Ammon's horn (tissue), 1 donor: ENCODE results near the gene LYRM4.

ENCODE experiments used
- DNase-seq: peaks from one replicate; pipeline ENCODE4 v3.0.0-alpha.2; 2016; ENCODE audit warnings: low spot score

The LYRM4 gene

DNA sequence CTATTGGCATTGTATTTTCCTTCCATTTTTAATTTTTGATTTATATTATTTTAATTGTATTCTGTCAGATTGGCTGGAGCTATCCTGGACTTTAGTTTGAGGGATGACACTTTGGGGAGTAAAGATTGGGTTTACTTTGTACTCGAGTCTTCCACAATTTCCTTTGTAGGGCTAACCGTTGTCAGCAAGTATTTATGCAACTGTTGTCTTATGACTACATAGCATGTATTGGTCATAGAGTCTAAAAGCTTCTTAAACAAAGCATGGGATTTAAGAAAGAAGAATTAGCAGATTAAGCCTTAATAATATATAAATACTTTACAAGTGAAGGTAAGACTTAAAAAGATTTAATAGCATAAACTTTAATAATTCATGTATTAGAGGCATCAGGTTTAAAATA, 20.2 kb upstream of the LYRM4 start:
- no peak for DNase-seq

DNA sequence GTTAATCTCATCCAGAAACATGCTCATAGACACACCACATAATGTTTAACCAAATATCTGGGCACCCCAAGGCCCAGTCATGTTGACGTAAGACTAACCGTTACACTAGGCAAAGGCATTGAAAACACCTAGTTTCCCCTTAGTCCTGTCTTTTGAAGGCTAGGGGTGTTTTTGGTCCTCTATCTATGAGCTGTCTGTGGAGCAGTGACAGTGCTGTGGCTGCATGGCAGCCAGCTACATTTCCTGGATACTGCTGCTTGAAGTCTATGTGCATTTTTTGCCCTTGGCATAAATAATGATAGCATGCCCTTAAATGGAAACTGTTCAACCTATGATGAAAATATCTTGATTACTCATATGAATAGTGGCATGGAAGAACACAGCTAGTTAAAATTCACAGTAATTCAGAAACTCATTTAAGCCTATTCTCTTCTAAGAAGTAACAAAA, 19.2 kb upstream of the LYRM4 start:
- DNase-seq: no peak

DNA sequence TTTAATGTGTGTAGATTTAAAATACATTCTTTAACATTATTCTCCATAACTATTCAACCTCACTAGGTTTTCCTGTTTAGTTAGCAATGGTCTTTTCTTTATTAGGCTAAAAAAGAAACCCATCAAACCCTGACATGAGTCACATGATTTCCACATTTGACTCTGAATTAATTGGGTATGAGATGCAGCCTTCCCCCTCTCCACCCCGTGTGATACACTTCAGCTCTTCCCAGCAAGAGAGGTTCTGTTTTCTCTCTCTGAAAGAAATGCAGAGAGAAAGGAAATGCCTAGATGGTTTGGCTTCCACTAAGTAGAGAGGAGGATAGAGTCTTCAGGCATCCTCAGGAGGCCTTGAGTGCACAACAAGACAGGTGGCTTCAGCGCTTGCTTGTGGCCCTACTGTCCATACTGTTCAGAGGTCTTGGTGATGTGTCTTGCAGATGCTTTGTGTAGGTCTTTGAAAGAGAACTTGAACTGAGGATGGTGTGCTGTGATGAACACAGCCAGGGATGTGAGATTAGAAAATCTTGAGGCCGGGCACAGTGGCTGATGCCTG, 17.9 kb upstream of the LYRM4 start:
- no peak for DNase-seq

DNA sequence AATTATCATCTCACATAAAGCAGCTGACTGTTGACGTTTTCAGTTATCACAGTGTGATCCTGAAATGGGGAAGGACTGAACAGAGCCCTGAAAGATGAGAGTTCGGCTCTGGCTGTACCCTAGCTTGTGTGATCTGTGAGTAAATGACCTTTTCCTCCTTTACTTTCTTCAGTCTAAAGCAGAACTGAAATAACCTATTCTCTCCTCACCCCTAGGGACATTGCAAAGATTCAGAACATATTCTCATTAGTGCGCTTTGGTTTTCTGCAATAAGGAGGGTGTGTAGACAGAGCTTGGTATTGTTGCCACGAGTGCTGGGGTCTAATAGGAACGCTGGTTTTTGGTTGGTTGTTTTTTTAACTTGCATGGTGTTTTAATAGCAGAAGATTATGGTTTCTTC, 17.3 kb upstream of the LYRM4 start:
- no peak for DNase-seq

DNA sequence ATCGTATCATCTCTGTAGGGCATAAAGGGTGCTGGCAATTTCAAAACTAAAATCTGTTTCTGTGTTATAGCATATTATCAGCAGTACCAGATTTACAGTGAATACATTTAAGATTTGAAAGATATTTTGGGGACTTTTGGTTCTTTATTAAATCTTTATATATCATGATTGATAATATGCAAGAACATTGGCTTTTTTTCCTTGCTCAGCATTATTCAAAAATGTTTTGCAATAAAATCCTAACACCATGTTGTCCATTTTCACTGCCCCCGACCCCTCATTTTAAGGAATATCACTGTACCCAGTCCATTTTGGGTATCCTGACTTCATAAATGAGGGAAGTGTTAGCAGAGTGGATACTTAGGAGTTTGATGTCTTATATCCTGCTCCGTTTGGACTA, 16.8 kb upstream of the LYRM4 start:
- no peak for DNase-seq

DNA sequence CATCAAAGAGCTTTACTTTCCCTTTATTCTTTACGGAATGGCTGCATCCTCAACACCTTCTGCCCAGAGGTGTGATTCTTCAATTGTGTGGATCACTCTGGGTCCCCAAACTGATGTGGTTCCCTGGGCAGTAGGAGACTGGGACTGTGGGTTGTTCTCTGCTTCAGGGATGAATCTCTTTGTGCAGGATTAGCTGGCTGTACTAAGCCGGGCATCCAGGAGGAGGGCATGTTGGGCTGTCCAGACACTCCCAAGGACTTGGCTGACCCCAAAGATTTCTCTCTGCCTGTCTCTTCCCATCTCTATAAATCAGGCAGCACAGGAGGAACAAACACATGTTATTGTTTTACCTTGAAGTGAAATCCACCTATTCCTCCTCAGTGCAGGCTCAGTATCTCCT, 15.8 kb upstream of the LYRM4 start:
- no peak for DNase-seq

DNA sequence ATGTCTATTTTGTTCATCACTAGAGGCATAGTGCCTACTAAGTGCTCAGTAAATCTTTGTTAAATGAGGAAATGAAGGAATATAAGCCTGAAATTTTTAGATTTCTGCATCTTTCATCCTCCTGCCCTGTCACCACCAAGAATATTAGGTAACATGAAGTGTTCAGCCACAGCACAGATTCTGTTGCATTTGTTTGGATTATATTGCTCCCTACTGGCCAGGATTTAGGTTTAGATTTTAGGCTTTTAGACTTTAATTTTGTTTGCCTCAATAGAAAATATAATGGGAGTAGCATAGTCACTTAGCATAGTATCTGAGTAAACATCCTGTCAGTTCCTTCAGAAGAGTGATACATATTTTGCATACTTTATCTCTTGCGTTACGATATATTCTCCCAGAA, 14.7 kb upstream of the LYRM4 start:
- DNase-seq: no peak

DNA sequence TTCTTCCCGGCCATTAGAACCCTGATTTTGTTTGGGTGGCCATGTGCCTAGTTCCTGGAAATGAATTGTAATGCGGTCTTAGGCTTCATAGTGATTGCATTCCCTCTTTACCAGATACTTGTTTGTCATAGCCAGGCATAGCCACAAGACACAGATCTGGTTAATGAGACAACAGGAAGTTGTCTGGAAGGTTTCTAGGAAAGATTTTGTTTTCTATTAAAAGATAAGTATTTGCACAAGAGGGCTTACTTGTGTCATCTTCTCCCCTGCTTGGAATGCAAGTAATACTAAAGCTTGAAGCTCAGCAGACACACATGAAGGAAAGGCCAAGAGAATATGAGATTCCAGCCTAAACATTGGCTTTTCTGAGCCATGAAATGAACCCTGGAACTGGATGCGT, 13.5 kb upstream of the LYRM4 start:
- DNase-seq: no peak

DNA sequence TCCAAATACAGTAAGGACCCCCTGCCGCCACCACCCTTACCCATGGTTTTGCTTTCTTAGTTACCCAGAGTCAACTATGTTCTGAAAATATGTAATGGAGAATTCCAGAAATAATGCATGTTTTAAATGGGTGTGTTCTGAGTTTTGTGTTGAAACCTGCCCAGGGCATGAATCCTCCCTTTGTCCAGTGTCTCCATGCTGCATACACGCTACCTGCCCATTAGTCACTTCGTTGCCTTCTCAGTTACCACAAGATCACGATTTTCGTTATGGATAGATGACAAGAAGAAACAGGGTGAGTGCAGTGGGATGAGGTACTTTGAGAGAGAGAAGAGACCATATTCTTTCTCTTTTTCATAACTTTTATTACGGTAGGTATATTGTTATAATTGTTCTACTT, 11.2 kb upstream of the LYRM4 start:
- no peak for DNase-seq

DNA sequence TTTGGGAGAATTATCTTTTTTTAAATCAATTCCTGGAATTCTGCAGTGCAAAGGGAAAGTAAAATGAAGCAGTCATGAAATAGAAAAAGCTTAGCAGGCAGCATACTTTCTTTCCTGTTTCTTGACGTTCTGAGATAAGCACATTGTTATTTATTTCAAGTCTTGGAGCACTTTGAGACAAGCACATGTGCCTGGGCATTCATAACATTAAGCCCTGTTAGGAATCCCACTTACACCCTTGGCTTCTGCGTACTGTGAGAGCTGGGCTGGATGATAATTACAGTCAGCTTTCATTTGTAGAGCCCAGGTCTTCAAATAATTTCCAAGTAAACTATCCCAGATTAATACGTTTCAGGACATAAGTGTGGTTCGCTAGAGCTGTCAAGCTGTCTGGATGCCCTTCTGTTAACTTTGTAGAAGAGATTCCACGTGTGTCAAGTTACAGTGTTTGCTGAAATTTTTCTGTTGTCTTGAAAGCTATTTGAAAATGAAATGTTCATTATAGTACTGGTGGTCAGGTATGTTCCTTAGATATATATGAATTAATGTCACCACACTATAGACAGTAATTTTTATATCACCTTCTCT, 9.4 kb upstream of the LYRM4 start:
- DNase-seq: no peak

DNA sequence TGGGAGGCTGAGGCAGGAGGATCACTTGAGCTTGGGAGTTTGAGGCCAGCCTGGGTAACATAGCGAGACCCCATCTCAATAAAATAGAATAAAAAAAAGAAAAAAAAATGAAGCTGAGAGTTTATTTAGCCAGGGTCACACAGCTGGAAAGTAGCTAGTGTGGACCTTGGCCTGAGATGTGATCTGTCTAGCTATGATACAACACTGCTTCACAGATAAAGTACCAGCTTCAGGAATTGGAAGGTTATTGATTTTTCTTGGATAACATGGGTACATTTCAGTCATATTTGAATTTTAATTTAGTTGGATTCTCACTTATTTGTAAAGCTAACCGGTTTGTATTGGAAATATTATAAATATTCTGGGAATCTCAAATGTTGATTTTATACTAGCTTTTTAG, 5.7 kb upstream of the LYRM4 start:
- no peak for DNase-seq

DNA sequence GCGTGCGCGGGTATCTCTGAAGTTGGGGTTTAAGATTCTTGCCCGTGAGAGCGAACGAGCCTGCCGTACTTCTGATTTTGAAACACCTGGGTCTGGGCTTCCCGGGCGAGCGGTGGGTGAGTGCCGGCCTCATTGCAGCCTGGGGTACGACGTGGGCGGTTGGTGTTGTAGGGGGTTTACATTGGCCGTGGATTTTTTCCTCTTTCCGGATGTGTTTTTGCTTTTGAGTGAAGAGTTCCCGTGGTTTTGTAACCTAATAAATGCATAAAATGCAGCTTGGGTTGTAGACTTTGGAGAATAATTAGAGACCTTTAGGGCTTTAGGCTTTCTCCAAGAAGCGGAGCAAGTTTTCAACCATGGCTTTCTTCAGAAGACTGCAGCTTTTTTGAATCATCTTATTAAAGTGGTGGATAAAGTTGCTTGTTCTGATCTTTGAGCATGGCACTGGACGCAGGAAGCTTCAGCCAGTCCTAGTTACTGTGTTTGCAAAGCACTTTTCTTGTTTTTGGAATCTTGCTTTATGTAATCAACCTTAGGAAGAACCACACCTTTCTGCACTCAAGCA, 877 bp upstream of the LYRM4 start:
- DNase-seq: no peak

DNA sequence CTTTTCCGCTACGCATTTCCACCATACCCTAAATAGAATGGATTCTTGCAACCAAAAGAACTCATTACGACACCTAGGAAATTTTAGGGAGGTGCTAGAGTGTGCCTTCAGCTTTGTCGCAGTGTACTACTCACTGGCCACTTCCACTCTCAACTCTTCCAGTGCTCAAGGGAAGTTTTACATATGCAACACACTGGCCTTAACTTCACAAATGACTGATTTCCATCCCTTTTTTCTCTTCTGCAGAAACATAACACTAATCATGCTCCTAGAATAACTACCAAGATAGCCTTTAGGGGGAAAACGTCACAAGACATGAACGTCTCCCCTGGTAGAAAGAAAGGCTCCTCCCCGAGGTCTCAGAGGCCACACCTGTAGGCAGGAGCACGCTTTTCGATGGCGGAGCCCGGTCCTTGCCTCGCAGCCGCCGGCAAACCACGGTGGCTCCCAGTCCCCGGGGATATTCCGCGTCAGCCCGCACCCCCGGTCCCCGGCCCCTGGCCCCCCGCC, 584 bp downstream of the LYRM4 start:
- peak; percentile 57 for DNase-seq

DNA sequence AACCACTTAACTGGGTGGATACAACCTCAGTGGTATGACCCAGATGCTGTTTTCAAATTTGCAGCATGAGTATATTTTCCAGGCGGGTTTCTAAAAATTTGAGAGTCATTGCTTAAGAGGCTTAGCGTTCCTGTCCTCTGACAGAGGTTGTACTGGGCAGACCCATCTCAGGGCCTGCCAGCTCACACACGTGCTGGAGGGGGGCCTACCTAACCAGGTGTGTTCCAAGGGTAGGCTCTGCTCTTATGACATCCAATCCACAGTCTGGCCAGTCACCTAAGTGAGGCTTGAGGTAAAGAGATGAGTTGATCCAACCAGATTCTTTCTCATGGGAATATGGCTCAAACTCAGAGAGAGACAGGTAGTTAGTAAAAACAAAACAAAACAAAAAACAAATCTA, 1.3 kb downstream of the LYRM4 start:
- DNase-seq: no peak

DNA sequence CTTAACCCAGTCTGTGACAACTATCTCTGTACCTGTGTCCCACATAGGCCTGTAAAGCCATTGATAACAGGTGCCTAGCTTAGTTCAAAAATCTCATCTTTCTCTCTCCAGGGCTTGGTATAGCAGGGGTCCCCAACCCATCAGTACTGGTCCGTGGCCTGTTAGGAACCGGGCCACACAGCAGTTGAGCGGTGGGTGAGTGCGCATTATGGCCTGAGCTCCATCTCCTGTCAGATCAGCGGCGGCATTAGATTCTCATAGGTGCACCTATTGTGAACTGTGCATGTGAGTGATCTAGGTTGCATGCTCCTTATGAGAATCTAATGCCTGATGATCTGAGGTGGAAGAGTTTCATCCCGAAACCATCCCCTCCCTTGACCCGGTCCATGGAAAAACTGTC, 3.4 kb downstream of the LYRM4 start:
- no peak for DNase-seq

DNA sequence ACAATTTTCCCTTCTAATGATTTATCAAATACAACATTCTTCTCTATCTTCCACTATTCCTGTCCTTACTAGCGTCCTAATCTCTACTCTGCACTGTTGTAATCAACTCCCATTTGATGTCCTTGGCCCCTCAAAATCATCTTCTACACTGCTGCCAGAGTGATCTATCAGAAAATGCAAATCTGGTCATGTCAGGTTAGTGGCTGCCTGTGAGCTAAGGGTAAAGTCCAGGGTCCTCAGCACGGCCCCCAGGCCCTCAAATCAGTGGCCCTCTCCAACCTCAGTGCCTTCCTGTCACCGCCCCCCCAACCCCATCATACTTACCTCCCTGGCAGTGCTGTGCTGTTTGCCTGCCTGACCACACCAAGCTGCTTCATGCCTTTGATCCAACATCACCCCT, 3.8 kb downstream of the LYRM4 start:
- DNase-seq: no peak

DNA sequence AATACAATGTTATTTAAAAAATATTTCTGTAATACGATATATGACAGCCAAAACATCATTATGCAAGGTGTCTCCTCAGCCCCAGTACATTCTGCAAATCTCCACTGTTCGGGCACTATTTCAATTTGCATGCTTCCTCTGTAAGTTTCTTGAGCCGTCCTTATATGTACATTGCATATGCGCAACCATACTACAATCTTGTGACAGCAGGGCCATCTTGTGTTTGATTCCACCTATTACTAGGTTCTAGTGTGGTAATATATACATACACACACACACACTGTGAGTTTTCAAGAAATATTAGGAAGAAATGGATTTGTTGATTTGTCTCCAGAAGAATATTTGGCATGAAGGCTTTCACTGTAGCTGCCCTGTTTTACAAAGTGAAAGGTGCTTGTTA, 9.8 kb downstream of the LYRM4 start:
- DNase-seq: no peak

DNA sequence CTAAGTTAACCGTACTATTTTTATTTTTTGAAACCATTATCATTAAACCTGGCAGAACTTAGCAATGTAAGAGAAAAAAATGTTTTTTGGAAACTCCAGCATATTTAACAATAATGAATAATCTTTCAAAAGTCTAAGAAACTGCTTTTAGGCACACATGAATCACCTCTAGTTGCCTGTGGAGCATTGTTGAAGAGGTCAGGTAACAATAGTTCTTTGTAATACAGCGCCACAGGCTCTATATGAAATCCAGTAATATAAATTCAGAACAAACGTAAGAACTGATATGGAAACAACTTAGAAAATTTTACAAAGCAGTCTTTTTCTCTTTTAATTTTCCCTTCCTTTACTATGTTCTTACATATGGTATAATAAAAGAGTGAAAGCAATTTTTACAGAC, 10.3 kb downstream of the LYRM4 start:
- no peak for DNase-seq

DNA sequence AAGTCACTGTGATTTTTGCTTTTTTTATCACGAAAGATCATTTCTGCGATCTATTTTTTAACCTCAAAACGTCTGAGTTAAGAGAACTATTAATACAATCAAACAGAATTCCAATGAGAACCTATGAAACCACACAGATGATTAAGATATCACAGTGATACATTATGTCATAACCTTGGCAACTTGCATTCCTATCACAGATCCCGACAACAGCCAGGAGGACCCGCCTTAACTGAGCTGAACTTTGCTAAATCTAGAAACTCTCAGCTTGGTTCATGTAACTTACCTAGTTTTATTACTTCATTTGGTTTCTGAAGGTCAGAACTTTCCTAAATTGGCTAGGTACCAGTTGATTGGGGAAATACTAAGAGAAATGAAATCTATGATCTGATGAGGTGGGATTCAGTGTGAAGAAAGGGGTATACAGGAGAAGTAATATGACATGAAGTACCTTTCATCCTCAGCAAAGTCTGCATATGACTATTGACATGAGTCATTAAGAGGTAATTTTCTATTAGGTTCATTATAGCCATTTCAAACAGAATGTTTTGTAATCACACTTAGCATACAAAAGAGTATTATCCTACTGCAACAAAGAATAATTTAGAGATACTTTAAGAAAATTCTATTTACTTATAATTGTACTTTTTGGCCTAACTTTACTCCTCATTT, 11.2 kb downstream of the LYRM4 start:
- DNase-seq: no peak

DNA sequence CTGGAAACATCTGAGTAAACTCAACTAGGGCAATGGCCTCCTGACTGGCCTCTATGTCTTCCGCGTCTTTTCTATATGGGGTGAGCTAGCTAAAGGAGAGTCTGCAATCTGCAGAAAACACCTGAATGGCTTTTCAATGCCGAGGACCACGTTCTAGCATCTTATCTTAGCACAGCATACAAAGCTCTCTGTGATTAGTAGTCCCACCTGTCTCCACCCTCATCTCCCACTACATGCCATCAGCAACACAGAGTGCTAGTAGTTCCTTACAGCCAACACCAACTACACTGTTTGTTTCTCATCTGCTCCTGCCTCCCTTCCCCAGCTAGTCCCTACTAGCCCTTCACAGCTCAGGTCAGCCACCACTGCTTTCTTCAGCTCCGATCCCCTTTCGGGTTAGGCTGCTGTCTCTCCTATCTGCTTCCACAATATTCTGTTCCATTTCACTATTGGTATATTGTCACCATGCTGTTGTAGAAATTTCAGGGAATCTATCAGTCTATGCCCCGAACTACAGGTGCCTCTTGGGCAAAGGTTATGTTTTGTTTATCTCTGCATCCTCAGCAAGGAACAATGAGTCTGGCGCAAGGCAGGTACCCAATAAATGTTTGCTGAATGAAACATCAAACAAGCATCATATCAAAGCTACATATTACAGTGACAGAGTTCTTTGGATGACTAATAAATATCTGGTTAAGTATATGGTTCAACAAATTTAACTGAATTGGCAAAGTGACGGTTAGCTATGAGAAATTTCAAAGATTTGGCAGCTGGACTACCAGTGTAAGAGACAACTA, 12.2 kb downstream of the LYRM4 start:
- no peak for DNase-seq

DNA sequence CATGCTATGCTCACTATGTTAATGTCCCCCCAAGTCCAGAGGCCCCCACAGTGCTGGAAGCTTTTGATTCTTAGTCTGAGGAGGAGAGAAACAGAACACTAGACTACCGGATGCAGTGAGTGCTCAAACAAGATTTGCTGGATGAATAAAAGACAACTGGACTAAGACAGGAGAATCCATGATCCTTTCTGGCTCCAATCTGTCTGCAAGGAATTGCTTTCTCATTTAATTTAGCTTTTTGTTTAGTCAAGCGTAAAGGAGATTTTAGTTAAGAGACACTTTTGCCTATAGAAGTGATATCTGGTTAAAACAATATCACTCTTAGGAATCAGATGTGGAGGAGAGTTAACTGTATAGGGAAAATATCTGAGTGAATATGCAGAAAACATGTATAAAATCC, 13.5 kb downstream of the LYRM4 start:
- no peak for DNase-seq
